HUDEP-2 (cell line): Measurements from ENCODE around the gene MACIR.
"Not testable (repeated sequence)": the region's sequence is repeated elsewhere in the genome, so short reads cannot be mapped to it uniquely, and the experiment has no call there.

Experiments used
- DNase-seq, 76 experiments: peaks; one replicate each; lab custom pipeline; 2025; ENCODE audit not compliant: unreplicated experiment in 76 of 76; lab: John Stamatoyannopoulos, UW

The MACIR gene, protein sequence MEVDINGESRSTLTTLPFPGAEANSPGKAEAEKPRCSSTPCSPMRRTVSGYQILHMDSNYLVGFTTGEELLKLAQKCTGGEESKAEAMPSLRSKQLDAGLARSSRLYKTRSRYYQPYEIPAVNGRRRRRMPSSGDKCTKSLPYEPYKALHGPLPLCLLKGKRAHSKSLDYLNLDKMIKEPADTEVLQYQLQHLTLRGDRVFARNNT

DNA sequence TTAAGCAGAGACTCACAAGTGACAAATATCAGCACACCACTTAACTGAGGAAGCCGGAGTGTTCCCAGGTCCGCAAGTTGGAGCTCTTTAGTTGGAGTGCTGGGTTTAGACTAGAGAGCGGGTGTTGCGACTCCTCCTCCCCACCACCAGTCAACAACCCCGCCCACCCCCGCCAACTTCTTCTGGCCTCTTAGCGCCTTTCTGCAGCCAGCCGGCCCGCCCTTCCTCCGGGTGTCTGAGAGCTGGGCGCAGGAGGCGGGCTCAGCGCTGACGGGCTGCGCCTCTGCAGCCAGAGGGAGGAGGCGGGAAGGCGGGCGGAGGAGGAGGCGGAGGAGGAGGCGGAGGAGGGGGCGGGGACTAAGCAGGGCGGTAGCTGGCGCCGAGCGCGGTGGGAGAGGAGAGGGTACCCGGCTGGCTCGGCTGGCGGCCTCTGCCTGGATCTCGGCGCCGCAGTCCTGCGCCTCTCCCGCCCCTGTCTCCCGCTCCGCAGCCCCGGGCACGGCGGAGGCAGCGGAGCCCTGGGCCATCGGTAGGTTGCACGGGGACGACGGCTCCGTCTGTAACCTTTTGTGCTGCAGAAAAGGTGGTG, at the start of gene MACIR:
Gene MACIR, plus strand, starts transcription at position 396 of the 589 bp plus-strand sequence. CDS start 17,157 bp downstream, outside the sequence.
- DNase-seq = peak in 75 of 76 experiments; percentile 36 to 98 (median 95)

DNA sequence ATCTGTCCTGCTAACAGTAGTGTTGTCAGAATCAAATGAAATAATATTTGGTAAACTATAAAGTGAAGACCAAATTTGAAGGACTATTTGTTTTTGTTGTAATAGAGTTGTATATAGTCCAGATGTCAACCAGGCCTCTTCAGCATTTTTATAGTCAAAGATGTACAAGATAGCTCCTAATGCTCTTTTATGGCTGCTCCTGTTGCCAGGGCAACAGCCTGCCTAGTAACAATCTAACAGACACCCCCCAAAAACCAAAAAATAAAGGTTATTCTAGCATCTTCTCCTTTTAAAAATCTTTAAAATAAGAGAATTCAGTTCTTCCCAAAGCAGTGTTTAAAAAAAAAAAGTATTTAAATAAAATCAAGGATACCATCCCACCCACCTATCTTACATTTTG, 49.5 kb upstream of the MACIR start:
- no peak for DNase-seq

DNA sequence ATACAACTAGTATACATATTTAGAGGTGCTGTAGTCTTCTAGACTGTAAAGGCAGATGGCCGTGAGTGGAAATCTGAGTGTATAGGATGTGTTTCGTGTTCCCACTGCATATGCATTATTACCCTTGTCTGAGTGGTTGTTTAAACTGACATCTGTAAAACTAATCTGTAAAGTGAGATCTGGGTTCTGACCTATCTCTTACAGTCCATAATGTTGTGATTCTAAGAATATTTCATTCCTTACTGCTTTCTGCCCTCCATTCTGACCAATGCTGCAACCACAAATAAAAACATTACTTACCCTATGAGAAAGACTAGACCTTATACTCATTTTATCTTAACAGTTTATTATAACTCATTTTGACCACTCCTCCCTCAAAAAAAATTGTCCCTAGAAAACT, 47.6 kb upstream of the MACIR start:
- no peak for DNase-seq

DNA sequence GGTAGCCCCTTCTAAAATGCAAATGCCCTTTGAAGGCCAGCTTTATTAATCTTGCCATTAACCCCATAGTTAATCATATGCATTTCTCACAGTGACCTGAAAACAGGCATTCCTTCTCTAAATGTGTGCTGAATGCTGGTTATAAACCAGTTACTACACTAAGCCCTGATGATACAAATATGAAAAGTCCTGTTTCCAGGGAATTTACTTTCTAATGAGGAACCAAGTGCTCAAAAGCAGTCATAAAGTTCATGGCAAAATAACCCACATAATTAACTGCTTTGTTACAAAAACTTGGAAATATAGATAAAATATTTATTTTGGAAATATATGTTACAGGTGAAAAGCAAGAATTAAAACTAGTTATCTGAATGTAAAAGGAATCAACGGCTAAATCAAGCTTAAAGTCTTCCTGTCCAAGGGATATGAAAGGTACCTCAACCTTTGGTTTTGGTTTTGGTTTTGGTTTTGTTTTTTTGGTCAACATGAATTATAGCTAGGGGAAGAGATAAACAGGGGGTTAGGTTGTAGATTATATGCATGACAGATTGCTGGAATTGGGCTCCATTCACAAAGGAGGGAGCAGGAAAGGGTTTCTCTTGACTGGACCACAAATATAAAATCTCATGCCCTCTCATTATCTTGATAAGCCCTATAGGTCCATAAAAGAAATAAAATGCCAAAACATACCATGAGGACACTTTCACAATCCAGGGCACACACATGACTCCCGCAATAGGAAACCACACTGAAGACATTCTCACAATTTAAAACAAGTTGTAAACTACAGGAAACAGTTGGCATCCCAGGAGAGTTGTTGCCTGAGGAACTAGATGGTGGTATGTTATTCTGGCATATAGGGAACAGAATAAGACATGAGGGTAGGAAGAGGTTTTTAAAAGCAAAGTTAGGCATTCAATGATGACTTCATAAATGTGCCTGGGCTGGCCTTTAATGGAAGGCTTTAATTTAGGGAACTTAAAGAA, 46.7 kb upstream of the MACIR start:
- DNase-seq = no peak

DNA sequence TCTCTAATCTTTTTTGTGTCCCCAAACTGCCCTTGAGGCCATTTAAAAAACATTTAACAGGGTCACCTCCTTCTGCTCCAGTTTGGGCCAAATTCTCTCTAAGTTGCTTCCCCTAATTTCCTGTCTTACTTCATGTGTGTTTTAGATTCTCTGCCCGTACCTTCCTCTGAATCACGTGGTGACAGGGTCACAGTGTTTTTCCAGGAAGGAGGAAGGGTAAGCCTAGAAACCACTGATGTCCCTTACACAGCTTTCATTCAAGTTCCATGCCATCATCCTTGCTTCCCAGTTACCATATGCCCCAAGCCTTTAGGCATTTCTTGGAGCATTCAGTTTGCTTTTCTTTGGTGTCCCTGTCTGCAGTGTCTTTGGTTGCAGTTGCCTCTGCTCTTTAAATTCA, 42.4 kb upstream of the MACIR start:
- peak in 1 of 76 experiments; percentile 0 for DNase-seq

DNA sequence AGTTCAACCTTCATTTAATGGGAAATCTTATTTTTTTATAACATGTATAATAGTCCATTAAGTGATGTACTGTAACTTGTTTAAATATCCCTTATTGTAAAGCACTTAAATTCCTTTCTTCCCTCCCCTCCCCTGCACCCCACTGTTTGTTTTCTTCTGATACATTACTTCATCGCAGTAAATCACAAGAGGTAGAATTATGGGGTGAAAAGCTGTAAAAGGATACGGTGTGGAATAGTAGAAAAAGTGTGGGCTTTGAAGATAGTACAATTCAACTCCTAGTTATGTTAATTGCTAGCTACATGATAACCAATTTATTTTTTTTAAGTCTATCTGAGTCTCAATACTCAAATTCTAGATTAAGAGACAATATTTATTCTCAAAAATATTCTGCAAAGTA, 41.9 kb upstream of the MACIR start:
- no peak for DNase-seq

DNA sequence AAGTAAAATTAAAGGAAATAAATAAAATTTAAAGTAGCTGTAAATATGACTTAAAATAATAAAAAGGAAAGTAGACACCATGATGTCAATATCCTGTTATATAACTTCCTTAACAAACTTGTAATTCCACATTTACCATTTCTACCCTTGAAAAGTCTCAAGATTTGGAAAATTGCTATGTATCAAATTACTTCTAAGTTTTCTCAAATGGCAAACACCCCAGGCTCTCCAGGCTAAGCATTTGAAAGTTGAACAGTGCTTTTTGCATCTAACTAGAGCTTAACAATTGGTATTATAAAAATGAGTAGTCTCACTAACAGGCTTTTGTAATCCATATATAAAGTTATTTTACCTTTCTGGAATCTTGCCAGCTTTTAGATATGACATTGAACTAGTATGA, 41.5 kb upstream of the MACIR start:
- no peak for DNase-seq

DNA sequence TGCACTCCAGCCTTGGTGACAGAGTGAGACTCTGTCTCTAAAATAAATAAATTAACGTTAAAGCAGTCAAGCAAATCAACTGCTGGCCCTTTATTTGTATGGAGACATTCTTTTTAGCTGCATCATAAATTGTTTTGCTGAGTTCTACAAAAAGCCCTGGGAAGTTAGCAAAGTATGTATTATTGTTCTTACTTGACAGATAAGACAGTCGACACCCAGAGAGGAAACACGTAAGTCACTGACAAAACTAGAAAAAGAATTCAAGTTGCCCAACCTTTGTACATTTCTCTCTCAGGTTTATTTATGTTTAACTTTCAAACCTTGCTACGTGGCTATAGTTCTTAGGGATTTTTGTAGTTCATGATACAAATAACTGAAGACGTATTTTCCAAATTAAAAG, 40.4 kb upstream of the MACIR start:
- no peak for DNase-seq

DNA sequence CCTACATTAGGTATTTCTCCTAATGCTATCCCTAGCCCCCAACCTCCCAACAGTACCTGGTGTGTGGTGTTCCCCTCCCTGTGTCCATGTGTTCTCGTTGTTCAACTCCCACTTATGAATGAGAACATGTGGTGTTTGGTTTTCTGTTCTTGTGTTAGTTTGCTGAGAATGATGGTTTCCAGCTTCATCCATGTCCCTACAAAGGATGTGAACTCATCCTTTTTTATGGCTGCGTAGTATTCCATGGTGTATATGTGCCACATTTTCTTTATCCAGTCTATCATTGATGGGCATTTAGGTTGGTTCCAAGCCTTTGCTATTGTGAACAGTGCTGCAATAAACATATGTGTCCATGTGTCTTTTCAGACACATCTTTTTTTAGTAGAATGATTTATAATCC, 39.5 kb upstream of the MACIR start:
- not testable (repeated sequence) for DNase-seq

DNA sequence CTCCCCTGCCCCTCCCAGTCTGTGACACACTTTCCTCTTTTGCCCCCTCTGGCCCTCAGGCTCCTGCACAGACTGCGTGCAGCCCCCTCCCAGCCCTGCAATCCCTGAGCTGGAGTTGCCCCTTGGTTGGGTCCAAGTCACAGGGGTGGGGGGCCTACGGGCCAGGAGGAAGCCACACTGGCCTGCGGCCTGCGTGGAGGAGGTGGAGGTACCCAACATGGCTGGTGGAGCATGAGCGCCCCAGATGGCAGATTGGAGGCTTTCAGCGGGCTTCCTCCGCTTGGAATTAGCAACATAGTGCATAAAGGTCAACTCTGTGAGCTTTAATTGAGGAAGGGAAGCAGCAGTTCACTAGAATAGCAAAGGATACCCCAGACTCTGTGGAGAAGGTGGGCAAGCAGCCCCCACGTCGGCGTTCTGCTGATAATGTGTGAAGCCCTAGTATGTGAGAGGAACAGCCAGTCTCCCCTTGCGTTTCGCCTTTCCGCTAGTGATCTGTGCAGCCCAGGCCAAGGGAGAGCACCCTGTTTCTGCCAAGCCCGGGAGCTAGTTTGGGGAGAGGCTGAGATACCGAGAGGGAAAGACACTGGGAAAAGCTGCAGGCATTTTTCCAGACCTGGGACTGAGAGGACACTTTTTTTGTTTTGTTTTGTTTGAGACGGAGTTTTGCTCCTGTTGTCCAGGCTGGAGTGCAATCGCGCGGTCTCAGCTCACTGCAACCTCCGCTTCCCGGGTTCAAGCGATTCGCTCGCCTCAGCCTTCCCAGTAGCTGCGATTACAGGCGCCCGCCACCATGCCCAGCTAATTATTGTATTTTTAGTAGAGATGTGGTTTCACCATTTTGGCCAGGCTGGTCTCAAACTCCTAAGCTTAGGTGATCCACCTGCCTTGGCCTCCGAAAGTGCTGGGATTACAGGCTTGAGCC, 35.3 kb upstream of the MACIR start:
- DNase-seq = no peak

DNA sequence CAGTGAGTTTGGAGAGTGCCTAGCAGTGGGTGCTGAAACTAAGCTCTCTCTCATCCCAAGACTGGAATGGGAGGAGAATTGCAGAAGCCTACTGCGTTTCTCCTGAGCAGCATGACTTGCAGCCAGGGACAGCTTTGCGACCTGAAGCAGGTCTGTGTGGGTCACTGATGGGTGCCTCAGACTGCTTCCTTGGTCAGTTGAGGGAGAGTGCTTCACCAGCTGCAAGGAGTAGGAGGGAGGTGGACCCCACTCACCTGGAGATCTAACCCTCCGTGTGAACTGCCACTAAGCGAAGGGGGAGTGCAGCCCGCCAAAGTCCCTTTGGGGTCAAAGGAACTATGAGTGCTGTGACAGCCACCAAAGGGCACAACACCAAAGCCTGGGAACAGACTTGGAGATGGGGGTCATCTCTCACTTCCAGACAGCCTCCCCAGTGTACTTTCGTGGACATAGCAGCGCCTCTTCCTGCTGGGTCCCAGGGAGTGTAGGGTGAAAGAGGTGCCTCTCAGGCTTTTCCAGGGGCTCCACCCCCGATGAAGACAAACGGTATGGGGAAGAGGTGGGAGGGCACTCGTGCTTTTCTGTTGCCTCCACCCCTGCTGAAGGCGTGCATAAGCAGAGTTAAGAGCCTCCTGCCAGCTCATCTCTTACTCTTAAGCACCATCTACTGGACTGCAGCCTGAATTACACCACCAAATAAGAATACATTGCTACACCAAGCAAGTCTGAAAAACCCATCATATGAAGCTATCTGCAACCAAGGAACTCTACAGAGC, 34.3 kb upstream of the MACIR start:
- DNase-seq = peak in 63 of 76 experiments; percentile 4 to 74 (median 26)

DNA sequence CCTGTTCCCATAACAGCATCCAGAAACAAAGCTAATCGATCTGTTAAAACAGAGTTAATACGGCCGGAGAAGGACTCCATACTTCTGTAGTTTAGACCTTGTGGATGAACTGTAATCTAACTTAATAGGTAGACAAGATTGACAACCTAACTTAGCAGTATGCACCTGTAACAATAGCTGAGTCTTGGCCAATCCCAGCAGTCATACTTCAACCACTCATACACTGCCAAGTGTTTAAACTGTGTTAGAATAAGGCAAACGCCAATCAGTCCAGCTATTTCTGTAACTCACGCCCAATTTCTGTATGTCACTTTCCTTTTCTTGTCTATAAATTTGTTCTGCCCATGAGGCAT, 33.7 kb upstream of the MACIR start:
- no peak for DNase-seq

DNA sequence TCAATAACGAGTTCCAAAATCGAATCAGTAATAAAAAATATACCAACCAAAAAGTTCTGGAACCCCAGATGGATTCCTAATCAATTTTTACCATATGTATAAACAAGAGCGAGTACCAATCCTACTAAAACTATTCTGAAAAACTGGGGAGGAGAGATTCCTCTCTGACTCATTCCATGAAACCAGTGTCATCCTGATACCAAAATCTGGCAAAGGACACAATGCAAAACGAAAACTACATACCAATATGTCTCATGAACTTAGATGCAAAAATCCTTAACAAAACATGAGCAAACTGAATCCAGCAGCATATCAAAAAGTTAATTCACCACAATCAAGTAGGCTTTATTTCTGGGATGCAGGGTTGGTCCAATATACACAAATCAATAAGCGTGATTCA, 30.5 kb upstream of the MACIR start:
- no peak for DNase-seq

DNA sequence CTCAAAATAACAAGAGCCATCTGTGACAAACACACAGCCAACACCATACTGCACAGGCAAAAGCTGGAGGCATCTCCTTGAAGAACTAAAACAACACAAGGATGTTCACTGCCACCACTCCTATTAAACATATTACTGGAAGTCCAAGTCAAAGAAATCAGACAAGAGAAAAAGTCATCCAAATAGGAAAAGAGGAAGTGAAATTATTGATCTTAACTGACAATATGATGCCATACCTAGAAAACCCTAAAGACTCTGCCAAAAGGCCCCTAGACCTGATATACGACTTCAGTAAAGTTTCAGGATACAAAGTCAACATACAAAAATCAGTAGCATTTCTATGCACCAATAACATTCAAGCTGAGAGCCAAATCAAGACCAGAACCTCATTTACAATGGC, 30.0 kb upstream of the MACIR start:
- no peak for DNase-seq

DNA sequence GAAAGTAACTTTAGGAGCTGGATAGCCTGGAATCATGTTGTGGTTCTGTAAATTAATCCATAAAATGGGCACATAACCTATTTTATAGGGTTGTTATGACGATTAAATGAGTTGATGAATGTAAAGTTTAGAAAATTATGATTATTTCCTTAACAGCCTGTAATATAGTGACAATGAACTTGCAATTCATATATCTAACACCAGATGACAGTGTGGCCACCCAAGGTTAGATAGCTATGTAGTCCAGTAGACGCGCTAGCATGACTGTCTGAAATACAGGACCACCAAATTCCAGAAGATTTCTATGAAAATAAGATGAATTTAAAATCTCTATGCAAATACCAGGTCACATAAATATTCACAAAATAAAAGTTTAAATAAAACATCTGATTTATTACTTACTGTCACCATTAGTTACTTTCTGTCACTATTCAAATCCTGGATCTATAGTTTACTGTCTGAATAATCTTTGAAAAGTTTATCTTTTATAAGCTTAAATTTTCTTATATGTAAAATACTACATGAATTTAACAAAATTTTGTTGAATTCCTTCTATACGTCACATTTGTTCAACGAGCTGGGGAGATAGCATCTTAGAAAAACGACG, 26.1 kb upstream of the MACIR start:
- peak in 25 of 76 experiments; percentile 3 to 52 (median 23) for DNase-seq

DNA sequence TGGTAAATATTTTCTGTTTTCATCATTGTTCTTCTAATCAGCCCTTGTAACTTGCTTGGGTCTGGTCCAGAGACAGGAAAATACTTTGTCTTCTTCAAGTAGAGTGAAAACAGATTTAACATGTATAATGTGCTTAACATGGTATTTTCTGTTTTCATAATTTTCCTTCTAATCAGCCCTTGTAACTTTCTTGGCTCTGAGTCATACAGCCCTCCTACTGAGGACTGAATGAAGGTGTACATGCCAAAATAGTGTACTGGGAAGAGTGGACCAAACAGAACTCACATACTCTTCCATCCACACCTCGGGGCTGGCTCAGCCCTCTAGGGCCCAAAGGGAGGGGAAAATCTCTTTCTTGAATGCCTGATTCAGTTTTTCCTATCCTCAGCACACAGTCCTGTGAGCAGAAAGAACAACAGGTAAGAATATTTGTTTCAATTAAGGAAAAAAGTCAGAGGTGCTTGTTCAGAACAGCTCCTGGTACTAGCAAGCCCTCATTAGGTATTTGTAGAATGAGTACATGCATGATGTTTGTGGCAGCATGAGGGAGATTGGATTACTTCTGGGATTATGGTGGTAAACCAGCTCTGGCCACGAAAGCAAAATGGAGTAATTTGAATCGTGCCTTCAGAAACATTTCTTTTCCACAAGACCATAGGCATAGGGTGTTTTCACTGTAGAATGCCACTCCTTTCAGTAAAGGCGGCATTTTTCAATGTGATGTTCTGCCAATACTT, 24.2 kb upstream of the MACIR start:
- DNase-seq = no peak

DNA sequence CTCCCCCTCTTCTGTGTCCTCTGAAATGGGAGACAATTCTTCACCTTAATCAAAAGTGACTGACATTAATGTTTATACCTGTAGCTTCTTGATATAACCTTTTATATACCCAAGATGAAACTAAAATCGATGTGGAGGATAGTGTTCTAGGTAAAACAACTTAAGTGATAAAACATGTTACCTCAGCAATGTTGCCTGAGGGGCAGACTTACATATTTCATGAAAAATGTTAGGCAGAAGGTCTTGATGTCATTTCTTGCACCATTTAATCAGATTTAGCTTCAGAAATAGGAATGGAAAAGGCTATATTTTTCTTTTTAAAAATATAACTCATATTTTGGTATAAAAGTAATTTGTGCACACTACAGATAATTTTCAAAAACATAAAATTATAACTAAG, 22.7 kb upstream of the MACIR start:
- no peak for DNase-seq

DNA sequence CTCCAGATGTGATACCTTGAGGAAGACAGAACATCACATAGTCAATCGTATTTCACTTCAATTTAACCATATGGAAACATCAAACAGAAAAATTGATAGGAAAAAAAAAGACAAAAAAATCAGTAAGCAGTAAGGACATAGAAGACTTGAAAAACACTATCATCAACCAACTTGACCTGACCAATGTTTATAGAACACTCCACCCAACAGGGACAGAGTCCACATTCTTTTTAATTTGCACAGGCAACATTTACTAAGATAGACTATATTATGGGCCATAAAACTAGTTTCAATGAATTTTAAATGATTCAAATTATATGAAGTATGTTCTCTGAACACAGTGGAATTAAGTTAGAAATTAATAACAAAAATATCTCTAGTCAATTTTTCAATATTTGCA, 20.8 kb upstream of the MACIR start:
- no peak for DNase-seq

DNA sequence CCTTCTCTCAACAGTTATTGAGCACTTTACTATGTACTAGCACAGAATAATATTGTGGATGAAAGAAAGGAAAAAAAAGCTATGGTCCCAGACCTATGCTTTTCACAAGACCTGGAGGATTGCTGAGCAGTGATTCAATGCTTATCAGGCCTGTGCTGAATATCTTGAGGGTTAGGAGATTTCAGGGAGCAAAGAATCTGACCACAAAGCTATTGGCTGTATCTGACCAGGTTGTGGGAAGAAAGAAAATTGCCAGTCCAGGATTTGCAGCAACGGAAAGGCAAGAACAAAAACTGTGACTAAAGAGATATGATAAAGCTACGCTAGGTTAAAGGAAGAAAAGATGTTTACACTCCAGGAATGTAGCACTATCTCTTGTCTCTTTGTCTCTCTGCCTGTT, 14.9 kb upstream of the MACIR start:
- DNase-seq = no peak
